Thoracic aorta (tissue), 2 donors: ENCODE measurements around the gene COMP. TPM values are rescaled to one million over a fixed set of nuclear protein-coding genes. Genes with fewer than 3 reads are reported as not detected.

Experiments
- ATAC-seq: fragments of 150-250 bp; one replicate; pipeline ENCODE4 v1.8.0; 2017; ENCODE audit warnings: low read depth; ENCODE audit not compliant: insufficient number of reproducible peaks, low FRiP score
- DNase-seq: peaks from one replicate; pipeline ENCODE4 v3.0.0-alpha.2; 2020; ENCODE audit warnings: low spot score
- H3K27ac ChIP-seq, 2 donors: fragments of 200-600 bp; sonication (generic); 1 replicate in 1 of 2; 2 replicates in 1 of 2; pipeline ENCODE4 v1.5.1; 2016; ENCODE audit warnings: mild to moderate bottlenecking in 2 of 2, moderate library complexity in 2 of 2
- H3K27me3 ChIP-seq: fragments of 200-600 bp; sonication (generic); replicated peaks from 2 replicates; pipeline ENCODE4 v1.6.0; 2016; ENCODE audit warnings: mild to moderate bottlenecking; ENCODE audit not compliant: insufficient read depth
- H3K36me3 ChIP-seq: fragments of 200-600 bp; sonication (generic); one replicate; pipeline ENCODE4 v1.5.1; 2016
- H3K4me1 ChIP-seq, 2 donors: fragments of 200-600 bp; sonication (generic); 1 replicate in 1 of 2; 2 replicates in 1 of 2; pipeline versions ENCODE4 v1.5.1 to v1.6.0; 2016; ENCODE audit warnings: low read depth in 2 of 2, mild to moderate bottlenecking in 1 of 2; ENCODE audit not compliant: control insufficient read depth in 1 of 2
- H3K4me3 ChIP-seq: fragments of 200-600 bp; sonication (generic); 2 replicates; pipeline ENCODE4 v1.5.1; 2016; ENCODE audit warnings: mild to moderate bottlenecking
- H3K9me3 ChIP-seq: fragments of 200-600 bp; sonication (generic); 2 replicates; pipeline ENCODE4 v1.5.1; 2016
- total RNA-seq, 2 donors: library from RNA; depleted of rRNA; stranded (reverse); fragments of >200 nt; gene quantifications; one replicate each; pipeline versions ENCODE4 v1.1.0 to v1.2.3, GENCODE V29; 2016
- TF ChIP-seq, protein P1 (sequence below): fragments of 200-600 bp; sonication (generic); IDR thresholded peaks from one replicate; pipeline ENCODE4 v1.5.1; 2019; ENCODE audit warnings: antibody characterized with exemption

The COMP gene
- total RNA-seq, 2 donors from 2014 or later: 16.9 to 29.8 TPM

DNA sequence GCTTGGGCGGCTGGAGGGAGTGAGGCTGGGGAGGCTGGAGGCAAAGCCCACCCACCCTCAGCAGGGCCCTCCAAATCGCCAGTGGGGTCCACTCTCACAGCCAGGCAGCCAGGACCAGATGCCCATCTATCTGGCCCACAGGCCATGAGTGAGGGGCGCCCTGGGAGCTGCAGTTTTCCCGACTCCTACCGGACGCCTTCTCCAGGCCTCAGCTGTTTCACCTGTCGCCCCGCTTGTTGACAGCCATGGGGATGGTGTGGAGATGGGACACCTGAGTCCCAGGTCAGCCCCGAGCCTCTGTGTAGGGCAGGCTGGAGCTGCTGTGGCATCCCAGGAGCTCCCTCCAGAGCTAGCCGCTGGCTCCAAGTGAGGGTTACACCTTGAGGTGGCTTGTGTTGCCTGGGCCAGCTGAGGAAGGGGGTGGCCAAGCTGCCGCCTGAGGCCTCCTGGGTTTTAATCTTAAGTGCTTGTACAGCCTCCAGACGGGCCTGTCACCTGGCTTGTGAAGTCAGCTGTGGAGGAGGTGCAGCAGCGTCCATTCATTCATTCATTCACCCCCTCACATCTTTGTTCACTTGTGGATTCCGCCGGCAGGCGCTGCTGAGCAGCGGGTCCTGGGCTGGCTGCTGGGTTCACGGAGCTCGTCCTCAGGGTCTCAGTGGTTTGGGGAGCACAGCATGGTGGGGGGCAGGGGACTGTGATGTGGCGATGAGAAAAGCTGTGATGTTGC, 52.0 kb downstream of the COMP start:
- Histone ChIP-seq H3K4me1 (no peaks in the 10 kb centered on the region), H3K4me3 (no peak overlapping the region), H3K27me3 (no peaks in the 10 kb centered on the region), H3K27ac (no peak overlapping the region), H3K9me3 (no peaks in the 10 kb centered on the region), H3K36me3 (no peaks in the 10 kb centered on the region)
- ATAC-seq (no peak), DNase-seq (no peak)
- TF ChIP-seq, protein P1, sequence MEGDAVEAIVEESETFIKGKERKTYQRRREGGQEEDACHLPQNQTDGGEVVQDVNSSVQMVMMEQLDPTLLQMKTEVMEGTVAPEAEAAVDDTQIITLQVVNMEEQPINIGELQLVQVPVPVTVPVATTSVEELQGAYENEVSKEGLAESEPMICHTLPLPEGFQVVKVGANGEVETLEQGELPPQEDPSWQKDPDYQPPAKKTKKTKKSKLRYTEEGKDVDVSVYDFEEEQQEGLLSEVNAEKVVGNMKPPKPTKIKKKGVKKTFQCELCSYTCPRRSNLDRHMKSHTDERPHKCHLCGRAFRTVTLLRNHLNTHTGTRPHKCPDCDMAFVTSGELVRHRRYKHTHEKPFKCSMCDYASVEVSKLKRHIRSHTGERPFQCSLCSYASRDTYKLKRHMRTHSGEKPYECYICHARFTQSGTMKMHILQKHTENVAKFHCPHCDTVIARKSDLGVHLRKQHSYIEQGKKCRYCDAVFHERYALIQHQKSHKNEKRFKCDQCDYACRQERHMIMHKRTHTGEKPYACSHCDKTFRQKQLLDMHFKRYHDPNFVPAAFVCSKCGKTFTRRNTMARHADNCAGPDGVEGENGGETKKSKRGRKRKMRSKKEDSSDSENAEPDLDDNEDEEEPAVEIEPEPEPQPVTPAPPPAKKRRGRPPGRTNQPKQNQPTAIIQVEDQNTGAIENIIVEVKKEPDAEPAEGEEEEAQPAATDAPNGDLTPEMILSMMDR: no peak

DNA sequence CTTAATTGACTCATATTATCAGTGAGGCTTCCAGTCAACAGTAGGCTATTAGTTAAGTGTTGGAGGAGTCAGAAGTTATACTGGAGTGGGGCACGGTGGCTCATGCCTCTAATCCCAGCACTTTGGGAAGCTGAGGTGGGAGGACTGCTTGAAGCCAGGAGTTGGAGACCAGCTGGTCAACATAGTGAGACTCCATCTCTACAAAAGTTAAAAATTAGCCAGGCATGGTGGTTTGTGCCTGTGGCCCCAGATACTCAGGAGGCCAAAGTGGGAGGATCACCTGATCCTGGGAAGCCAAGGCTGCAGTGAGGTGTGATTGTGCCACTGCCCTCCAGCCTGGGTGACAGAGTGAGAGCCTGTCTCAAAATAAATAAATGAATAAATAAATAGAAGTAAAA, 53.2 kb downstream of the COMP start:
- Histone ChIP-seq H3K36me3 (no peaks in the 10 kb centered on the region), H3K27ac (no peak overlapping the region), H3K27me3 (no peaks in the 10 kb centered on the region), H3K9me3 (no peaks in the 10 kb centered on the region), H3K4me1 (peaks cover 0 to 4% of the 10 kb centered on the region in 2 donors), H3K4me3 (no peak overlapping the region)
- DNase-seq (no peak), ATAC-seq (no peak)
- TF ChIP-seq, protein P1: no peak

DNA sequence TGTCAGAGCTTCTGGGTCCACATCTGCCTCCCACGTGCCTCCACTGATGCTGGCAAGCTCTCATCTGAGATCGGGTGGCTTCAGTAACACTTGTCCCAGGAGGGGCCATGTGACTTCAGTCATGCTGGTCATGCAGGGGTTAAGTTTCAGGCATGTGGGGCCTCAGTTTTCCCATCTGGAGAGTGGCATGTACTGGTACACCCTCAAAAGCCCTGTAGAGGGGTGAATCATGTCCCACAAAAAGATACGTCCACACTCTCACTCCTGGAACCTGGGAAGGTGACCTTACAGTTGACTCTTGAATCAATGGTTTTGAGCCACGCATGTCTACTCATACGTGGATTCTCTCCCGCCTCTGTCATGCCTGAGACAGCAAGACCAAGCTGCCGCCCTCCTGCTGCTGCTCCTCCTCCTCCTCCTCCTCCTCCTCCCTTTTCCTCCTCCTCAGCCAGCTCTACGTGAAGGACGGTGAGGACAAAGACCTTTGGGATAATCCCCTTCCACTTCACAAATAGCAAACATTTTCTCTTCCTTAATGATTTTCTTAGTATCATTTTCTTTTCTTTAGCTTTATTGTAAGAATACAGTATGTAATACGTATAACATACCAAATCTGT, 53.7 kb downstream of the COMP start:
- H3K36me3 ChIP-seq: no peaks in the 10 kb centered on the region

DNA sequence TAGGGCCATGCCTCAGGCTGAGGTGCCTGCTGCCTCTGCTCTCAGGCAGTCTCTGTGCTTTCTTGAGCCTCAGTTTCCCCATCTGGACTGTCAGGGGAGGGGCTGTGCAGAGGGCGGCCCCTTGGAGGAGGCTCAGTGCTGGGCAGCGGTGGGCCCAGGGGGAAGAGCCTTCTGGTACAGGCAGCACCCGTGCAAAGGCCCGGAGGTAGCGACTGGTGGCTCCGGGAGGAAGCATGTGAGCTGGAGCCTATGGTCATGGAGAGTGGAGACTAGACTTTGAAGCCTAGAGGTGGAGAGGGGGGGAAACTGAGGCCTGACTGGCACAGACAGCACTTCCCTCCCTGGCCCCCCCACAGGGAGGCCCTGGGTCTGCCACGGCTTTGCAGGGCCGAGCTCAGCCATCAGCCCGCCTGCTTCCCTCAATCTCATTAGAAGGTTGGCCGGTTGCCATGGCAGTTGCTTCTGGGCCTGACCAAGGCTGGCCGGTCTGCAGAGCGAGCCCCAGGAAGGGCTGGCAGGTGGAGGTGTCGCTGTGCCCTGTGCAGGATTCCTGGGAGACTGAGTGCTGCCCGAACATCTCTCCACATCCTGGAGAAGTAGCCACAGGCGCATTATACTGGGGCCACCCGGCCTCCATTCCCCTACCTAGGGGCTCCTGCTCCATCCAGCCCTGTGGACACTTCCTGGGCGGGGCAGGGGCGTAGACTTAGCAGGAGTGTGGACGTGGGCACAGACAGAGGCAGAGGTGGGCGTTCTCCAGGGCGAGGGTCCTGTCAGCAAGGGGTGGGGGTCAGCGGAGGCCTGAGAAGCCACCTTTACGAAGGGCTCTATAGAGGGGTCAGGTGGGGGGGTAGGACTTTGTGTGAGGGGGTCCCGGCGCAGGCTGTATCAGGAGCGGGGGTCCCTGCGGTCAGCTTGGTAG, 54.4 kb downstream of the COMP start:
- H3K27me3 ChIP-seq: no peaks in the 10 kb centered on the region
- ATAC-seq (no peak), DNase-seq (no peak)
- peaks cover 0 to 4% of the 10 kb centered on the region in 2 donors for H3K4me1 ChIP-seq
- H3K36me3 ChIP-seq: no peaks in the 10 kb centered on the region
- no peak overlapping the region for H3K4me3 ChIP-seq
- no peaks in the 10 kb centered on the region for H3K9me3 ChIP-seq
- TF ChIP-seq, protein P1: no peak
- no peak overlapping the region for H3K27ac ChIP-seq

More for the DNA sequence above, 53.7 kb downstream of the COMP start:
- Histone ChIP-seq H3K27ac (no peak overlapping the region), H3K9me3 (no peaks in the 10 kb centered on the region), H3K4me1 (peaks cover 0 to 4% of the 10 kb centered on the region in 2 donors), H3K27me3 (no peaks in the 10 kb centered on the region), H3K4me3 (no peak overlapping the region)
- TF ChIP-seq, protein P1: no peak
- ATAC-seq (no peak), DNase-seq (no peak)

DNA sequence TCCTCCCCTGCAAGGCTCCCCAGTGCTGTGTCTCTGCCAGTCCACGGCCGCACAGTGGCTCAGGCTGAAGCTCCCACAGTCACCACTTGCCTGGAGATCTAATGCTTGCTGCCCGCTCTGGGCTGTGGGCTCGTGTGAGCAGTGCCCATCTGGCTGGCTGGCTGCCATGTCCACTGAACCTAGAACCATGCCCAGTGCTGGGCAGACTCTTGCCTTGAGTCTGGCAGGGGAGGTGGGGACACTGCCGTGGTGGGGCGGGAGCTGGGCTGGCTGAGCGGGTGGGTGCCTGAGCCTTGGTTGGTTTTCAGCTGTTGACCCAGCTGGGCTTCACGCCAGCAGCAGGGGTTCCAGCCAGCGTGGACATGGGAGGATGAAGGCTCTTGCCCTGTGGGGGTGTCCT, 55.4 kb downstream of the COMP start:
- Histone ChIP-seq H3K9me3 (no peaks in the 10 kb centered on the region), H3K36me3 (no peaks in the 10 kb centered on the region), H3K27ac (no peak overlapping the region), H3K4me1 (peaks cover 0 to 4% of the 10 kb centered on the region in 2 donors), H3K4me3 (no peak overlapping the region), H3K27me3 (no peaks in the 10 kb centered on the region)
- DNase-seq (no peak), ATAC-seq (no peak)
- TF ChIP-seq, protein P1: no peak
